A673 (cell line): ENCODE measurements around the gene CDYL. TPM values are rescaled to one million over a fixed set of nuclear protein-coding genes. Genes with fewer than 3 reads are reported as not detected.

Experiments
- BruUV-seq: library from RNA; stranded (reverse); fragments of 400-500 nt; replicated peaks from 2 replicates; lab custom pipeline; 2021; lab: Mats Ljungman, UMichigan
- CTCF ChIA-PET: fragments of 300-600 bp; sonication (Branson Sonifier 250); formaldehyde crosslinking; loops from one replicate; lab custom pipeline; 2022; ENCODE audit warnings: antibody characterized with exemption; lab: Charles Lee
- POLR2A ChIA-PET: fragments of 300-600 bp; sonication (Branson Sonifier 250); formaldehyde crosslinking; loops from one replicate; lab custom pipeline; 2022; ENCODE audit warnings: antibody characterized with exemption; ENCODE audit not compliant: low non-redundant PET; lab: Charles Lee
- DNase-seq: peaks from one replicate; pipeline ENCODE4 v3.0.0-alpha.2; 2015; ENCODE audit warnings: low spot score
- H3K27ac ChIP-seq: fragments of 200-600 bp; sonication (generic); 2 replicates; pipeline ENCODE4 v1.5.1; 2016; ENCODE audit warnings: mixed run types, low read depth, mild to moderate bottlenecking, mixed read lengths, antibody characterized with exemption, low read length; ENCODE audit not compliant: poor library complexity, severe bottlenecking
- H3K27me3 ChIP-seq: fragments of 200-600 bp; sonication (generic); replicated peaks from 2 replicates; pipeline ENCODE4 v1.6.1; 2017; ENCODE audit warnings: mixed run types, low read depth, mild to moderate bottlenecking, mixed read lengths, antibody characterized with exemption, low read length; ENCODE audit not compliant: insufficient read depth, poor library complexity
- H3K36me3 ChIP-seq: fragments of 200-600 bp; sonication (generic); 2 replicates; pipeline ENCODE4 v1.6.1; 2016; ENCODE audit warnings: mixed run types, mild to moderate bottlenecking, mixed read lengths, antibody characterized with exemption, low read length; ENCODE audit not compliant: insufficient read depth, poor library complexity, severe bottlenecking
- H3K4me1 ChIP-seq: fragments of 200-600 bp; sonication (generic); 2 replicates; pipeline ENCODE4 v1.6.1; 2017; ENCODE audit warnings: mixed run types, mild to moderate bottlenecking, mixed read lengths, antibody characterized with exemption, low read length; ENCODE audit not compliant: insufficient read depth, poor library complexity, severe bottlenecking
- H3K4me3 ChIP-seq: fragments of 200-600 bp; sonication (generic); 2 replicates; pipeline ENCODE4 v1.5.1; 2016; ENCODE audit warnings: low read depth, mixed run types, mild to moderate bottlenecking, mixed read lengths, low read length; ENCODE audit not compliant: poor library complexity, severe bottlenecking
- H3K9me3 ChIP-seq: fragments of 200-600 bp; sonication (generic); 2 replicates; pipeline ENCODE4 v1.6.1; 2016; ENCODE audit warnings: mixed run types, low read depth, mild to moderate bottlenecking, mixed read lengths, antibody characterized with exemption, low read length; ENCODE audit not compliant: poor library complexity, severe bottlenecking
- CTCF ChIP-seq: fragments of 300-800, 200-600 bp; sonication (generic); conservative IDR thresholded peaks from 2 replicates; pipeline ENCODE4 v1.5.1; 2017; ENCODE audit warnings: low read depth, mild to moderate bottlenecking, antibody characterized with exemption, low read length, moderate library complexity, mixed read lengths
- EZH2 ChIP-seq: fragments of 200-600 bp; sonication (generic); IDR thresholded peaks from 2 replicates; pipeline ENCODE4 v1.6.1; 2017; ENCODE audit warnings: borderline replicate concordance, low read depth, mild to moderate bottlenecking, mixed read lengths, antibody characterized with exemption, low read length; ENCODE audit not compliant: poor library complexity, severe bottlenecking
- intact Hi-C: fragments of 100-400 bp; cut with micrococcal nuclease; formaldehyde crosslinking; loops from one replicate; pipeline ENCODE4 v1.10.0; 2022; ENCODE audit not compliant: unreplicated experiment
- total RNA-seq: library from RNA; stranded (reverse); gene quantifications from 2 replicates; pipeline ENCODE4 v1.2.3, GENCODE V29; 2021

The CDYL gene
- total RNA-seq, 1 experiment from 2014 or later = 57.6 TPM

GRCh38 chr6:4923081-4923480 lies 146.9 kb downstream of the CDYL start:
- Histone ChIP-seq H3K36me3 (no peaks in the 10 kb centered on the region), H3K9me3 (no peaks in the 10 kb centered on the region), H3K4me1 (peaks cover 13% of the 10 kb centered on the region), H3K4me3 (no peak overlapping the region), H3K27me3 (no peaks in the 10 kb centered on the region), H3K27ac (no peak overlapping the region)
- TF ChIP-seq EZH2 (no peak), CTCF (no peak)
- intact Hi-C loops = no loop called here
- no peak for DNase-seq
- BruUV-seq = no TSS peak
- CTCF ChIA-PET = interaction anchor here (0.7 kb wide), 1 partner anchor 507 kb away, joined by 4 read pairs; no protein-coding TSS in a partner anchor
- POLR2A ChIA-PET = no interaction called here

- intact Hi-C loops = no loop called here
- no peaks in the 10 kb centered on the region for H3K9me3 ChIP-seq
- ChIA-PET POLR2A (no interaction called here), CTCF (no interaction called here)
- H3K4me1 ChIP-seq = peaks cover 25% of the 10 kb centered on the region
- TF ChIP-seq EZH2 (no peak), CTCF (no peak)
- H3K36me3 ChIP-seq = no peaks in the 10 kb centered on the region
- no peak overlapping the region for H3K4me3 ChIP-seq
- no peak overlapping the region for H3K27ac ChIP-seq
- BruUV-seq = no TSS peak
- no peak for DNase-seq
- H3K27me3 ChIP-seq = no peaks in the 10 kb centered on the region
These were observed 148.6 kb downstream of the CDYL start for GRCh38 chr6:4924661-4925271.

- H3K36me3 ChIP-seq = no peaks in the 10 kb centered on the region
- CTCF ChIA-PET = no interaction called here
- no peak for DNase-seq
- no peak overlapping the region for H3K27ac ChIP-seq
- no TSS peak for BruUV-seq
- no peaks in the 10 kb centered on the region for H3K9me3 ChIP-seq
- H3K27me3 ChIP-seq = no peaks in the 10 kb centered on the region
- intact Hi-C loops = no loop called here
- peaks cover 33% of the 10 kb centered on the region for H3K4me1 ChIP-seq
- no peak overlapping the region for H3K4me3 ChIP-seq
- POLR2A ChIA-PET = no interaction called here
- no peak for TF ChIP-seq CTCF
- no peak for TF ChIP-seq EZH2
These were observed 149.4 kb downstream of the CDYL start for GRCh38 chr6:4925580-4925979.
